C4-2B (cell line): ENCODE results near the gene ANKS6.

Source experiments
- CTCF ChIP-seq: fragments of 450-650 bp; conservative IDR thresholded peaks from 2 replicates; pipeline ENCODE4 v1.5.1; 2017; ENCODE audit warnings: mild to moderate bottlenecking
- ZFX ChIP-seq: fragments of 450-650 bp; IDR thresholded peaks from 2 replicates; pipeline ENCODE4 v1.6.1; 2017

GRCh38 chr9:98751210-98751609 is 45.1 kb downstream of the ANKS6 start:
- TF ChIP-seq CTCF (no peak), ZFX (no peak)
